Activated naive CD4-positive, alpha-beta T cell treated with anti-CD3 and anti-CD28 coated beads, Interleukin-2, amount 50 U/mL, for 72 hours (primary cell): Measurements from ENCODE around the gene PLA2G4D. TPM values are rescaled to one million over a fixed set of nuclear protein-coding genes. Genes with fewer than 3 reads are reported as not detected.

Experiments used
- ATAC-seq, 2 donors: fragments of 150-1000 bp; cut with Tn5 transposase; 2 replicates each; pipeline ENCODE4 v1.10.0; 2021; ENCODE audit warnings: mild to moderate bottlenecking in 2 of 2, moderate library complexity in 2 of 2
- DNase-seq, 2 donors: peaks; one replicate each; pipeline ENCODE4 v3.0.0; 2021 to 2022; ENCODE audit warnings: low spot score in 2 of 2
- H3K27ac Mint-ChIP-seq, 2 donors: one replicate each; pipeline ENCODE4 v1.8.0; 2022; ENCODE audit warnings: mild to moderate bottlenecking in 2 of 2, mixed read lengths in 2 of 2
- H3K36me3 Mint-ChIP-seq, 2 donors: one replicate each; pipeline ENCODE4 v1.8.0; 2022; ENCODE audit warnings: mixed read lengths in 2 of 2
- H3K9me3 Mint-ChIP-seq, 2 donors: one replicate each; pipeline ENCODE4 v1.8.0; 2022; ENCODE audit warnings: mixed read lengths in 2 of 2
- total RNA-seq, 2 donors: library from RNA; stranded (reverse); gene quantifications; one replicate each; pipeline ENCODE4 v1.2.3, GENCODE V29; 2022

Gene PLA2G4D
- total RNA-seq, 2 donors from 2014 or later = not detected

- ATAC-seq (peak; percentile 43 to 54), DNase-seq (peak in 1 of 2 donors; percentile 18)
- Mint-ChIP-seq H3K27ac (peak overlapping the region in 1 of 2 donors; percentile 30), H3K36me3 (peaks cover 0 to 10% of the 10 kb centered on the region in 2 donors), H3K9me3 (no peaks in the 10 kb centered on the region)
Measured at GRCh38 chr15:42033214-42033873, 61.0 kb downstream of the PLA2G4D start.

GRCh38 chr15:42032376-42033213 is 61.8 kb downstream of the PLA2G4D start:
- Mint-ChIP-seq H3K36me3 (peaks cover 0 to 10% of the 10 kb centered on the region in 2 donors), H3K9me3 (no peaks in the 10 kb centered on the region), H3K27ac (peak overlapping the region; percentile 30 to 47)
- DNase-seq (peak in 1 of 2 donors; percentile 16), ATAC-seq (no peak)

GRCh38 chr15:42031198-42031915 is 63.0 kb downstream of the PLA2G4D start:
- ATAC-seq (no peak), DNase-seq (peak in 1 of 2 donors; percentile 14)
- peaks cover 0 to 10% of the 10 kb centered on the region in 2 donors for H3K36me3 Mint-ChIP-seq
- no peak overlapping the region for H3K27ac Mint-ChIP-seq
- no peaks in the 10 kb centered on the region for H3K9me3 Mint-ChIP-seq

GRCh38 chr15:42027521-42027920 is 66.8 kb downstream of the PLA2G4D start:
- Mint-ChIP-seq H3K9me3 (no peaks in the 10 kb centered on the region), H3K36me3 (peaks cover 0 to 10% of the 10 kb centered on the region in 2 donors), H3K27ac (no peak overlapping the region)
- DNase-seq (peak in 1 of 2 donors; percentile 33), ATAC-seq (no peak)

GRCh38 chr15:42024303-42024702 is 70.1 kb downstream of the PLA2G4D start:
- peak in 1 of 2 donors; percentile 21 for DNase-seq
- no peaks in the 10 kb centered on the region for H3K9me3 Mint-ChIP-seq

GRCh38 chr15:42021593-42021992 is 72.8 kb downstream of the PLA2G4D start:
- DNase-seq (peak in 1 of 2 donors; percentile 30), ATAC-seq (no peak)
- Mint-ChIP-seq H3K36me3 (no peaks in the 10 kb centered on the region), H3K27ac (no peak overlapping the region), H3K9me3 (no peaks in the 10 kb centered on the region)

More at GRCh38 chr15:42024303-42024702, 70.1 kb downstream of the PLA2G4D start:
- no peak for ATAC-seq
- Mint-ChIP-seq H3K36me3 (no peaks in the 10 kb centered on the region), H3K27ac (no peak overlapping the region)

GRCh38 chr15:42020713-42021273 is 73.6 kb downstream of the PLA2G4D start, which contains the start of gene PLA2G4E:
PLA2G4E (minus strand) TSS chr15:42021042; CDS start chr15:42021030, 12 bp downstream.
- DNase-seq (peak in 1 of 2 donors; percentile 28), ATAC-seq (no peak)
- no peaks in the 10 kb centered on the region for H3K36me3 Mint-ChIP-seq
- H3K27ac Mint-ChIP-seq = peak within 1 kb of the TSS in 1 of 2 donors; percentile 91
- H3K9me3 Mint-ChIP-seq = no peaks in the 10 kb centered on the region

- Mint-ChIP-seq H3K9me3 (no peaks in the 10 kb centered on the region), H3K27ac (peak overlapping the region; percentile 55 to 59), H3K36me3 (no peaks in the 10 kb centered on the region)
- DNase-seq (peak in 1 of 2 donors; percentile 25), ATAC-seq (no peak)
Measured at GRCh38 chr15:42018306-42019224, 75.8 kb downstream of the PLA2G4D start.

Other genes with a start within 250 kb of the PLA2G4D start
- 1 to 10 TPM in 1 of 2 donors, under 1 TPM in 1; 0.55 to 1.4 TPM for gene SPTBN5, start 200.5 kb downstream of the PLA2G4D start, total RNA-seq
- 10 to 100 TPM; 25.3 to 60.0 TPM for gene EHD4, start 122.0 kb downstream of the PLA2G4D start, total RNA-seq
- not detected for gene PLA2G4E, start 73.5 kb downstream of the PLA2G4D start, total RNA-seq
- gene PLA2G4F, start 62.1 kb upstream of the PLA2G4D start, total RNA-seq = not detected
- gene VPS39, start 113.7 kb upstream of the PLA2G4D start, total RNA-seq = 10 to 100 TPM; 55.2 to 90.7 TPM
- 10 to 100 TPM; 25.0 to 32.4 TPM for gene GANC, start 178.6 kb upstream of the PLA2G4D start, total RNA-seq
- gene TMEM87A, start 178.9 kb upstream of the PLA2G4D start, total RNA-seq = 10 to 100 TPM; 35.9 to 45.2 TPM